Esophagus squamous epithelium (tissue), 4 donors: ENCODE measurements around the gene DNAJC13.

Experiments
- POLR2A ChIP-seq, 4 donors: fragments of 450-650 bp; IDR thresholded peaks; one replicate each; pipeline ENCODE4 v1.6.1; 2017; ENCODE audit warnings: antibody characterized with exemption in 4 of 4, mild to moderate bottlenecking in 4 of 4, moderate library complexity in 3 of 4
- TF ChIP-seq, protein P1 (sequence below), 6 experiments: fragments of 450-650 bp in 4 of 6; fragments of 200-600 bp in 2 of 6; sonication (generic) in 2 of 6; IDR thresholded peaks; one replicate each; pipeline ENCODE4 v1.5.1; 2016 to 2019; ENCODE audit warnings: antibody characterized with exemption in 6 of 6, mild to moderate bottlenecking in 4 of 6, moderate library complexity in 4 of 6

DNA sequence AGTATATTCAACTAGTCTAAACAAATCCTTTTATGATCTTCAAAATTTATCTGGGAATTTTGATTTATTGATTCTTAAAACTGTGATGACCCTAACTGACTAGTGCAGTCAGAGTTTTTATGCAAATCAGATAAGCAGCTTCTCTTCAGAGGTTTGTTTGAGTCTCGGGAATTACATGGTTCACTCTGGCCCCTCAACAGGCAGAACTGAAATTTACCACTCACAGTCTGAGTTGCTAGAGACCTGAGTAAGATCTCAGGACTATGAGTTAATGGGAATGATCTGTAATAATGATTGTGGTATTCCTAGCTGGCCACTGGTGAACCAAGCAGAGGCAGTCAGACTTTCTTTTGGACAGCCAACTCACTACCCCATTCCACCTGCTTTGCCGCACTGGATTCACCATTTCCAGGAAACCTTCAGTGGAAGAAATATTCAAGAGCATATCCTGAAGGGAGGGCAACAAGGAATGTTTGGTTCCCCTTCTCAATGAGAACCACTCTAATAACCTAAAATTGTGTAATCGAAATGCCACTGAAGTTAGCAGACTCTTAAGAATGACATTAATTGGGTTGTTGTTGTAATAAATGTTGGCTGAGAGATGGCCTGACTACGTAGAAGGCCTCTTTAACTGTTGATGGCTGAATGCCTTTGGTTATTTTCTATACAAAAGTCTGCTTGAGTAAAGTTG is 11.5 kb upstream of the DNAJC13 start:
- TF ChIP-seq, protein P1, sequence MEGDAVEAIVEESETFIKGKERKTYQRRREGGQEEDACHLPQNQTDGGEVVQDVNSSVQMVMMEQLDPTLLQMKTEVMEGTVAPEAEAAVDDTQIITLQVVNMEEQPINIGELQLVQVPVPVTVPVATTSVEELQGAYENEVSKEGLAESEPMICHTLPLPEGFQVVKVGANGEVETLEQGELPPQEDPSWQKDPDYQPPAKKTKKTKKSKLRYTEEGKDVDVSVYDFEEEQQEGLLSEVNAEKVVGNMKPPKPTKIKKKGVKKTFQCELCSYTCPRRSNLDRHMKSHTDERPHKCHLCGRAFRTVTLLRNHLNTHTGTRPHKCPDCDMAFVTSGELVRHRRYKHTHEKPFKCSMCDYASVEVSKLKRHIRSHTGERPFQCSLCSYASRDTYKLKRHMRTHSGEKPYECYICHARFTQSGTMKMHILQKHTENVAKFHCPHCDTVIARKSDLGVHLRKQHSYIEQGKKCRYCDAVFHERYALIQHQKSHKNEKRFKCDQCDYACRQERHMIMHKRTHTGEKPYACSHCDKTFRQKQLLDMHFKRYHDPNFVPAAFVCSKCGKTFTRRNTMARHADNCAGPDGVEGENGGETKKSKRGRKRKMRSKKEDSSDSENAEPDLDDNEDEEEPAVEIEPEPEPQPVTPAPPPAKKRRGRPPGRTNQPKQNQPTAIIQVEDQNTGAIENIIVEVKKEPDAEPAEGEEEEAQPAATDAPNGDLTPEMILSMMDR (IDR thresholded peaks at IDR 0.05): no peak
- no peak for TF ChIP-seq POLR2A (IDR thresholded peaks at IDR 0.05)
